Keratinocyte (primary cell): ENCODE data around the gene PRSS1. TPM values are rescaled to one million over a fixed set of nuclear protein-coding genes. Genes with fewer than 3 reads are reported as not detected.
"Not testable (repeated sequence)": the region's sequence is repeated elsewhere in the genome, so short reads cannot be mapped to it uniquely, and the experiment has no call there.

Experiments
- DNase-seq: peaks from one replicate; pipeline ENCODE4 v3.0.0-alpha.2; 2011; ENCODE audit warnings: low read depth, missing footprints, low spot score
- FAIRE-seq: peaks from 2 replicates; lab custom pipeline; 2011; peaks lifted over from hg19 to GRCh38; lab: Jason Lieb, UNC
- H2AFZ ChIP-seq: 2 replicates; pipeline ENCODE4 v1.6.0; 2012; ENCODE audit warnings: low read length, control low read depth, inconsistent platforms; ENCODE audit not compliant: control insufficient read depth
- H3K27ac ChIP-seq: 2 replicates; pipeline ENCODE4 v1.5.1; 2011; ENCODE audit warnings: low read length; ENCODE audit not compliant: control insufficient read depth, insufficient read depth
- H3K27me3 ChIP-seq: 3 replicates; pipeline ENCODE4 v1.6.0; 2011; ENCODE audit warnings: low read length; ENCODE audit not compliant: control insufficient read depth, insufficient read depth; ENCODE audit errors: extremely low read depth
- H3K36me3 ChIP-seq, 2 experiments: 2 replicates in 1 of 2; 3 replicates in 1 of 2; pipeline ENCODE4 v1.5.1; 2011; ENCODE audit warnings: low read length in 2 of 2, mild to moderate bottlenecking in 1 of 2; ENCODE audit not compliant: control insufficient read depth in 2 of 2, insufficient read depth in 2 of 2; ENCODE audit errors: extremely low read depth in 1 of 2
- H3K4me1 ChIP-seq: 3 replicates; pipeline ENCODE4 v1.5.1; 2011; ENCODE audit warnings: low read length; ENCODE audit not compliant: control insufficient read depth, insufficient read depth; ENCODE audit errors: extremely low read depth
- H3K4me2 ChIP-seq: 3 replicates; pipeline ENCODE4 v1.6.0; 2011; ENCODE audit warnings: low read depth, low read length; ENCODE audit not compliant: control insufficient read depth, insufficient read depth; ENCODE audit errors: extremely low read depth
- H3K4me3 ChIP-seq, 3 experiments: fragments of 200-600 bp in 1 of 3; sonication (generic) in 1 of 3; 2 replicates in 2 of 3; 3 replicates in 1 of 3; pipeline ENCODE4 v1.5.1; 2011 to 2016; ENCODE audit warnings: low read length in 3 of 3, mild to moderate bottlenecking in 3 of 3, control low read depth in 2 of 3, inconsistent platforms in 1 of 3, low read depth in 1 of 3, mixed read lengths in 1 of 3, mixed run types in 1 of 3, moderate library complexity in 1 of 3; ENCODE audit not compliant: control insufficient read depth in 2 of 3, insufficient read depth in 2 of 3; ENCODE audit errors: extremely low read depth in 1 of 3
- H3K79me2 ChIP-seq: 2 replicates; pipeline ENCODE4 v1.6.0; 2012; ENCODE audit warnings: low read length; ENCODE audit not compliant: control insufficient read depth, insufficient read depth
- H3K9ac ChIP-seq: 3 replicates; pipeline ENCODE4 v1.6.0; 2011; ENCODE audit warnings: low read length; ENCODE audit not compliant: control insufficient read depth, insufficient read depth; ENCODE audit errors: extremely low read depth
- H3K9me1 ChIP-seq: 3 replicates; pipeline ENCODE4 v1.6.0; 2011; ENCODE audit warnings: low read length; ENCODE audit not compliant: control insufficient read depth, insufficient read depth; ENCODE audit errors: extremely low read depth
- H3K9me3 ChIP-seq: 2 replicates; pipeline ENCODE4 v1.5.1; 2012; ENCODE audit warnings: low read depth, low read length; ENCODE audit not compliant: control insufficient read depth
- H4K20me1 ChIP-seq: 3 replicates; pipeline ENCODE4 v1.6.0; 2011; ENCODE audit warnings: low read length; ENCODE audit not compliant: control insufficient read depth, insufficient read depth; ENCODE audit errors: extremely low read depth
- EZH2 ChIP-seq: IDR thresholded peaks from one replicate; pipeline ENCODE4 v1.6.1; 2012; ENCODE audit warnings: inconsistent platforms, mild to moderate bottlenecking, low read length, moderate library complexity
- dilution Hi-C: fragments of 300-500 bp; cut with MboI; formaldehyde crosslinking; loops from one replicate; pipeline ENCODE4 v1.7.0; 2020; ENCODE audit warnings: low sequenced_read_pairs; ENCODE audit not compliant: extremely low pct_ligation_motif_present
- polyA plus RNA-seq, 5 experiments: library from polyadenylated mRNA; depleted of rRNA in 3 of 5; stranded (reverse) in 3 of 5; stranded (forward) in 1 of 5; unstranded in 1 of 5; fragments of >200 nt; gene quantifications; 1 replicate in 1 of 5; 2 replicates in 3 of 5; 3 replicates in 1 of 5; pipeline versions ENCODE4 v1.2.1 to v1.2.3, GENCODE V29; 2011 to 2012; ENCODE audit warnings: missing spikeins in 2 of 5, low read depth in 1 of 5, low replicate concordance in 1 of 5
- TF ChIP-seq, protein P1 (sequence below), 3 experiments: IDR thresholded peaks in 1 of 3; conservative IDR thresholded peaks in 1 of 3; optimal IDR thresholded peaks in 1 of 3; 2 replicates in 2 of 3; 3 replicates in 1 of 3; pipeline versions ENCODE3 to v1.5.1; 2011; ENCODE audit warnings: low read length in 3 of 3, mild to moderate bottlenecking in 3 of 3, moderate library complexity in 2 of 3, control low read depth in 1 of 3, inconsistent platforms in 1 of 3; ENCODE audit not compliant: insufficient read depth in 2 of 3; ENCODE audit errors: extremely low read depth in 1 of 3

PRSS1 gene
- polyA plus RNA-seq, 1 donor (not counting 4 experiments of a cell fraction or from before 2014, with no cell fraction given) = not detected

DNA sequence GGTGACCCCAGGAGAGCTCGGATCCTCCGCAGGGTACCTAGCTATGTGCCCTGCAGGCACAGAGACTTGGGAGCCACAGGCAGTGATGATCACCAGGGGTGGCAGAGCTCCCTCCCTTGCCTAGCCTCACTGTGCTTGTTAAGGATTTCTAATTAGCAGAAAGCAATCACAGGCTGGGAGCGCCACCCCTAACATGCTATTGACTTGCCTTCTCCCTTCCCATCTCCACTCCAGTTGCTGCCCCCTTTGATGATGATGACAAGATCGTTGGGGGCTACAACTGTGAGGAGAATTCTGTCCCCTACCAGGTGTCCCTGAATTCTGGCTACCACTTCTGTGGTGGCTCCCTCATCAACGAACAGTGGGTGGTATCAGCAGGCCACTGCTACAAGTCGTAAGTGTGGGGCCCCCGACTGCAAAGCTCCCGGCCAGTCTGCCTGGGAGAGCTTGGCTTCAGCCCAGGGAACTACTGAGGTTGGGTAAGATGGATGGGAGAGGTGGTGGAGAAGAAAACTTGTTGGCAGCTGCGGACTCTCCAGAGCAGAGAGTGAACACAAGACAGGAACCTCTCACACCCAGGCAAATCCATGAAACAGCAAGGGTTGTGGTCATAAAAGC is 1.2 kb downstream of the PRSS1 start:
- no peak for FAIRE-seq
- dilution Hi-C loops = no loop called here
- H3K4me2 ChIP-seq = no peak overlapping the region

GRCh38 chr7:142751526-142752175 is 2.4 kb downstream of the PRSS1 start:
- H3K4me3 ChIP-seq, H2AFZ ChIP-seq, H3K4me2 ChIP-seq, H3K36me3 ChIP-seq, H4K20me1 ChIP-seq, H3K9ac ChIP-seq, H3K27ac ChIP-seq, H3K27me3 ChIP-seq, dilution Hi-C loops, H3K9me1 ChIP-seq, FAIRE-seq, DNase-seq, H3K9me3 ChIP-seq, H3K79me2 ChIP-seq, H3K4me1 ChIP-seq: not testable (repeated sequence)

More for the DNA sequence above, 1.2 kb downstream of the PRSS1 start:
- Histone ChIP-seq H3K4me1 (no peaks in the 10 kb centered on the region), H3K9me3 (no peaks in the 10 kb centered on the region), H3K9ac (no peak overlapping the region), H3K36me3 (no peaks in the 10 kb centered on the region), H2AFZ (no peak overlapping the region), H4K20me1 (no peaks in the 10 kb centered on the region), H3K79me2 (no peaks in the 10 kb centered on the region), H3K27me3 (no peaks in the 10 kb centered on the region), H3K27ac (no peak overlapping the region), H3K9me1 (no peaks in the 10 kb centered on the region), H3K4me3 (no peak overlapping the region)
- TF ChIP-seq EZH2 = no peak
- TF ChIP-seq, protein P1, sequence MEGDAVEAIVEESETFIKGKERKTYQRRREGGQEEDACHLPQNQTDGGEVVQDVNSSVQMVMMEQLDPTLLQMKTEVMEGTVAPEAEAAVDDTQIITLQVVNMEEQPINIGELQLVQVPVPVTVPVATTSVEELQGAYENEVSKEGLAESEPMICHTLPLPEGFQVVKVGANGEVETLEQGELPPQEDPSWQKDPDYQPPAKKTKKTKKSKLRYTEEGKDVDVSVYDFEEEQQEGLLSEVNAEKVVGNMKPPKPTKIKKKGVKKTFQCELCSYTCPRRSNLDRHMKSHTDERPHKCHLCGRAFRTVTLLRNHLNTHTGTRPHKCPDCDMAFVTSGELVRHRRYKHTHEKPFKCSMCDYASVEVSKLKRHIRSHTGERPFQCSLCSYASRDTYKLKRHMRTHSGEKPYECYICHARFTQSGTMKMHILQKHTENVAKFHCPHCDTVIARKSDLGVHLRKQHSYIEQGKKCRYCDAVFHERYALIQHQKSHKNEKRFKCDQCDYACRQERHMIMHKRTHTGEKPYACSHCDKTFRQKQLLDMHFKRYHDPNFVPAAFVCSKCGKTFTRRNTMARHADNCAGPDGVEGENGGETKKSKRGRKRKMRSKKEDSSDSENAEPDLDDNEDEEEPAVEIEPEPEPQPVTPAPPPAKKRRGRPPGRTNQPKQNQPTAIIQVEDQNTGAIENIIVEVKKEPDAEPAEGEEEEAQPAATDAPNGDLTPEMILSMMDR (optimal IDR thresholded peaks at IDR 0.05 in 1 of 3, IDR thresholded peaks at IDR 0.05 in 1 of 3, conservative IDR thresholded peaks at IDR 0.05 in 1 of 3; ENCODE audit: extremely low read depth in 1 of 3, insufficient read depth in 2 of 3, low read length in 3 of 3) = no peak
- no peak for DNase-seq
